Measurements from ENCODE around the gene ZNF684. TPM values are rescaled to one million over a fixed set of nuclear protein-coding genes. Genes with fewer than 3 reads are reported as not detected.

Gene ZNF684
- total and polyA plus RNA-seq, 2 experiments from 2014 or later: 7.6 to 8.9 TPM

DNA sequence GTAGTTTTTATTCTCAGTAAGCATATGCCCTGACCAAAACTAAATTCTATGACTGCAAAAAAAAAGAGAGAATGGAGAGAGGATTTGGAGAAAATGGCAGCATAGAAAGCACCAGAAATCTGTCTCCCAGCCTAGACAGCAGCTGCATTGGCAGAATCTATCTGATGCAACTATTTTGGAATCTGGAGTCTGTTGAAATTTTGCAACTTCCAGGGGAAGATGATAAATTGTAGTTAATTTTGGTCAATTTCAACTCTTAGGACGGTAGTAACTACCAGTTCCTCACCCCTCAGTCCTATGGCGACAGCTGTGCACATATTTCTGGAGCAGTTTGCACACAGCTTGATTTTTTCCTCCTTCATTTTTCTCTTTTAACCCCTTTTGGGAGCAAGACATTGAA is 11.9 kb upstream of the ZNF684 start:
- Histone ChIP-seq H3K4me3 (no peak overlapping the region), H3K4me1 (ENCODE audit: insufficient read depth) (no peaks in the 10 kb centered on the region), H3K9me2 (ENCODE audit: insufficient read depth) (no peaks in the 10 kb centered on the region), H3K36me3 (ENCODE audit: insufficient read depth) (0 out of 2 replicates have a peak, but pooled peaks cover 4% of the 10 kb centered on the region), H3K79me2 (replicated peaks; ENCODE audit: insufficient read depth) (no peaks in the 10 kb centered on the region), H4K20me1 (replicated peaks; ENCODE audit: insufficient read depth) (no peaks in the 10 kb centered on the region), H3K27ac (ENCODE audit: low read depth) (no peak overlapping the region), H3K4me2 (no peak overlapping the region), H3K27me3 (ENCODE audit: insufficient read depth) (no peaks in the 10 kb centered on the region), H2AFZ (no peak overlapping the region), H3F3A (replicated peaks; ENCODE audit: low read depth) (no peaks in the 10 kb centered on the region)
- H3K27me3 Mint-ChIP-seq (ENCODE audit: insufficient read depth, low read depth, poor library complexity): peaks cover 2% of the 10 kb centered on the region
- DNase-seq (ENCODE audit: low spot score) (no peak), ATAC-seq (no peak)
- H3K4me3 Mint-ChIP-seq: no peak overlapping the region
- no peak overlapping the region for H3K27ac Mint-ChIP-seq
- TF ChIP-seq NANOG (IDR thresholded peaks at IDR 0.05; ENCODE audit: borderline replicate concordance) (no peak), CREB1 (CRISPR knock-in tag; IDR thresholded peaks at IDR 0.05; ENCODE audit: low read depth) (no peak), JUNB (IDR thresholded peaks at IDR 0.05; ENCODE audit: unreplicated experiment) (no peak), ZNF331 (CRISPR knock-in tag; IDR thresholded peaks at IDR 0.05; ENCODE audit: low read depth) (no peak)
- TF ChIP-seq, protein P1, sequence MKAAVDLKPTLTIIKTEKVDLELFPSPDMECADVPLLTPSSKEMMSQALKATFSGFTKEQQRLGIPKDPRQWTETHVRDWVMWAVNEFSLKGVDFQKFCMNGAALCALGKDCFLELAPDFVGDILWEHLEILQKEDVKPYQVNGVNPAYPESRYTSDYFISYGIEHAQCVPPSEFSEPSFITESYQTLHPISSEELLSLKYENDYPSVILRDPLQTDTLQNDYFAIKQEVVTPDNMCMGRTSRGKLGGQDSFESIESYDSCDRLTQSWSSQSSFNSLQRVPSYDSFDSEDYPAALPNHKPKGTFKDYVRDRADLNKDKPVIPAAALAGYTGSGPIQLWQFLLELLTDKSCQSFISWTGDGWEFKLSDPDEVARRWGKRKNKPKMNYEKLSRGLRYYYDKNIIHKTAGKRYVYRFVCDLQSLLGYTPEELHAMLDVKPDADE (IDR thresholded peaks at IDR 0.05): no peak
- TF ChIP-seq, protein P2, sequence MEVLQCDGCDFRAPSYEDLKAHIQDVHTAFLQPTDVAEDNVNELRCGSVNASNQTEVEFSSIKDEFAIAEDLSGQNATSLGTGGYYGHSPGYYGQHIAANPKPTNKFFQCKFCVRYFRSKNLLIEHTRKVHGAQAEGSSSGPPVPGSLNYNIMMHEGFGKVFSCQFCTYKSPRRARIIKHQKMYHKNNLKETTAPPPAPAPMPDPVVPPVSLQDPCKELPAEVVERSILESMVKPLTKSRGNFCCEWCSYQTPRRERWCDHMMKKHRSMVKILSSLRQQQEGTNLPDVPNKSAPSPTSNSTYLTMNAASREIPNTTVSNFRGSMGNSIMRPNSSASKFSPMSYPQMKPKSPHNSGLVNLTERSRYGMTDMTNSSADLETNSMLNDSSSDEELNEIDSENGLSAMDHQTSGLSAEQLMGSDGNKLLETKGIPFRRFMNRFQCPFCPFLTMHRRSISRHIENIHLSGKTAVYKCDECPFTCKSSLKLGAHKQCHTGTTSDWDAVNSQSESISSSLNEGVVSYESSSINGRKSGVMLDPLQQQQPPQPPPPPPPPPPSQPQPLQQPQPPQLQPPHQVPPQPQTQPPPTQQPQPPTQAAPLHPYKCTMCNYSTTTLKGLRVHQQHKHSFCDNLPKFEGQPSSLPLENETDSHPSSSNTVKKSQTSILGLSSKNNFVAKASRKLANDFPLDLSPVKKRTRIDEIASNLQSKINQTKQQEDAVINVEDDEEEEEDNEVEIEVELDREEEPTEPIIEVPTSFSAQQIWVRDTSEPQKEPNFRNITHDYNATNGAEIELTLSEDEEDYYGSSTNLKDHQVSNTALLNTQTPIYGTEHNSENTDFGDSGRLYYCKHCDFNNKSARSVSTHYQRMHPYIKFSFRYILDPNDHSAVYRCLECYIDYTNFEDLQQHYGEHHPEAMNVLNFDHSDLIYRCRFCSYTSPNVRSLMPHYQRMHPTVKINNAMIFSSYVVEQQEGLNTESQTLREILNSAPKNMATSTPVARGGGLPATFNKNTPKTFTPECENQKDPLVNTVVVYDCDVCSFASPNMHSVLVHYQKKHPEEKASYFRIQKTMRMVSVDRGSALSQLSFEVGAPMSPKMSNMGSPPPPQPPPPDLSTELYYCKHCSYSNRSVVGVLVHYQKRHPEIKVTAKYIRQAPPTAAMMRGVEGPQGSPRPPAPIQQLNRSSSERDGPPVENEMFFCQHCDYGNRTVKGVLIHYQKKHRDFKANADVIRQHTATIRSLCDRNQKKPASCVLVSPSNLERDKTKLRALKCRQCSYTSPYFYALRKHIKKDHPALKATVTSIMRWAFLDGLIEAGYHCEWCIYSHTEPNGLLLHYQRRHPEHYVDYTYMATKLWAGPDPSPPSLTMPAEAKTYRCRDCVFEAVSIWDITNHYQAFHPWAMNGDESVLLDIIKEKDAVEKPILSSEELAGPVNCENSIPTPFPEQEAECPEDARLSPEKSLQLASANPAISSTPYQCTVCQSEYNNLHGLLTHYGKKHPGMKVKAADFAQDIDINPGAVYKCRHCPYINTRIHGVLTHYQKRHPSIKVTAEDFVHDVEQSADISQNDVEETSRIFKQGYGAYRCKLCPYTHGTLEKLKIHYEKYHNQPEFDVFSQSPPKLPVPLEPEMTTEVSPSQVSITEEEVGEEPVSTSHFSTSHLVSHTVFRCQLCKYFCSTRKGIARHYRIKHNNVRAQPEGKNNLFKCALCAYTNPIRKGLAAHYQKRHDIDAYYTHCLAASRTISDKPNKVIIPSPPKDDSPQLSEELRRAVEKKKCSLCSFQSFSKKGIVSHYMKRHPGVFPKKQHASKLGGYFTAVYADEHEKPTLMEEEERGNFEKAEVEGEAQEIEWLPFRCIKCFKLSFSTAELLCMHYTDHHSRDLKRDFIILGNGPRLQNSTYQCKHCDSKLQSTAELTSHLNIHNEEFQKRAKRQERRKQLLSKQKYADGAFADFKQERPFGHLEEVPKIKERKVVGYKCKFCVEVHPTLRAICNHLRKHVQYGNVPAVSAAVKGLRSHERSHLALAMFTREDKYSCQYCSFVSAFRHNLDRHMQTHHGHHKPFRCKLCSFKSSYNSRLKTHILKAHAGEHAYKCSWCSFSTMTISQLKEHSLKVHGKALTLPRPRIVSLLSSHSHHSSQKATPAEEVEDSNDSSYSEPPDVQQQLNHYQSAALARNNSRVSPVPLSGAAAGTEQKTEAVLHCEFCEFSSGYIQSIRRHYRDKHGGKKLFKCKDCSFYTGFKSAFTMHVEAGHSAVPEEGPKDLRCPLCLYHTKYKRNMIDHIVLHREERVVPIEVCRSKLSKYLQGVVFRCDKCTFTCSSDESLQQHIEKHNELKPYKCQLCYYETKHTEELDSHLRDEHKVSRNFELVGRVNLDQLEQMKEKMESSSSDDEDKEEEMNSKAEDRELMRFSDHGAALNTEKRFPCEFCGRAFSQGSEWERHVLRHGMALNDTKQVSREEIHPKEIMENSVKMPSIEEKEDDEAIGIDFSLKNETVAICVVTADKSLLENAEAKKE (CRISPR knock-in tag; IDR thresholded peaks at IDR 0.05): no peak
- TF ChIP-seq, protein P3, sequence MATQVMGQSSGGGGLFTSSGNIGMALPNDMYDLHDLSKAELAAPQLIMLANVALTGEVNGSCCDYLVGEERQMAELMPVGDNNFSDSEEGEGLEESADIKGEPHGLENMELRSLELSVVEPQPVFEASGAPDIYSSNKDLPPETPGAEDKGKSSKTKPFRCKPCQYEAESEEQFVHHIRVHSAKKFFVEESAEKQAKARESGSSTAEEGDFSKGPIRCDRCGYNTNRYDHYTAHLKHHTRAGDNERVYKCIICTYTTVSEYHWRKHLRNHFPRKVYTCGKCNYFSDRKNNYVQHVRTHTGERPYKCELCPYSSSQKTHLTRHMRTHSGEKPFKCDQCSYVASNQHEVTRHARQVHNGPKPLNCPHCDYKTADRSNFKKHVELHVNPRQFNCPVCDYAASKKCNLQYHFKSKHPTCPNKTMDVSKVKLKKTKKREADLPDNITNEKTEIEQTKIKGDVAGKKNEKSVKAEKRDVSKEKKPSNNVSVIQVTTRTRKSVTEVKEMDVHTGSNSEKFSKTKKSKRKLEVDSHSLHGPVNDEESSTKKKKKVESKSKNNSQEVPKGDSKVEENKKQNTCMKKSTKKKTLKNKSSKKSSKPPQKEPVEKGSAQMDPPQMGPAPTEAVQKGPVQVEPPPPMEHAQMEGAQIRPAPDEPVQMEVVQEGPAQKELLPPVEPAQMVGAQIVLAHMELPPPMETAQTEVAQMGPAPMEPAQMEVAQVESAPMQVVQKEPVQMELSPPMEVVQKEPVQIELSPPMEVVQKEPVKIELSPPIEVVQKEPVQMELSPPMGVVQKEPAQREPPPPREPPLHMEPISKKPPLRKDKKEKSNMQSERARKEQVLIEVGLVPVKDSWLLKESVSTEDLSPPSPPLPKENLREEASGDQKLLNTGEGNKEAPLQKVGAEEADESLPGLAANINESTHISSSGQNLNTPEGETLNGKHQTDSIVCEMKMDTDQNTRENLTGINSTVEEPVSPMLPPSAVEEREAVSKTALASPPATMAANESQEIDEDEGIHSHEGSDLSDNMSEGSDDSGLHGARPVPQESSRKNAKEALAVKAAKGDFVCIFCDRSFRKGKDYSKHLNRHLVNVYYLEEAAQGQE (IDR thresholded peaks at IDR 0.05; ENCODE audit: unreplicated experiment): no peak
- TF ChIP-seq, protein P4, sequence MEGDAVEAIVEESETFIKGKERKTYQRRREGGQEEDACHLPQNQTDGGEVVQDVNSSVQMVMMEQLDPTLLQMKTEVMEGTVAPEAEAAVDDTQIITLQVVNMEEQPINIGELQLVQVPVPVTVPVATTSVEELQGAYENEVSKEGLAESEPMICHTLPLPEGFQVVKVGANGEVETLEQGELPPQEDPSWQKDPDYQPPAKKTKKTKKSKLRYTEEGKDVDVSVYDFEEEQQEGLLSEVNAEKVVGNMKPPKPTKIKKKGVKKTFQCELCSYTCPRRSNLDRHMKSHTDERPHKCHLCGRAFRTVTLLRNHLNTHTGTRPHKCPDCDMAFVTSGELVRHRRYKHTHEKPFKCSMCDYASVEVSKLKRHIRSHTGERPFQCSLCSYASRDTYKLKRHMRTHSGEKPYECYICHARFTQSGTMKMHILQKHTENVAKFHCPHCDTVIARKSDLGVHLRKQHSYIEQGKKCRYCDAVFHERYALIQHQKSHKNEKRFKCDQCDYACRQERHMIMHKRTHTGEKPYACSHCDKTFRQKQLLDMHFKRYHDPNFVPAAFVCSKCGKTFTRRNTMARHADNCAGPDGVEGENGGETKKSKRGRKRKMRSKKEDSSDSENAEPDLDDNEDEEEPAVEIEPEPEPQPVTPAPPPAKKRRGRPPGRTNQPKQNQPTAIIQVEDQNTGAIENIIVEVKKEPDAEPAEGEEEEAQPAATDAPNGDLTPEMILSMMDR (conservative IDR thresholded peaks at IDR 0.05; ENCODE audit: low read depth in 2 of 2): no peak
- peaks cover 38% of the 10 kb centered on the region for H3K36me3 Mint-ChIP-seq (ENCODE audit: low read depth)
- peaks cover 80% of the 10 kb centered on the region for H3K9me3 Mint-ChIP-seq
- no peaks in the 10 kb centered on the region for H3K4me1 Mint-ChIP-seq
